ENCODE data around the gene ZMYND8.
"Not testable (repeated sequence)": the region's sequence is repeated elsewhere in the genome, so short reads cannot be mapped to it uniquely, and the experiment has no call there.

Gene ZMYND8

DNA sequence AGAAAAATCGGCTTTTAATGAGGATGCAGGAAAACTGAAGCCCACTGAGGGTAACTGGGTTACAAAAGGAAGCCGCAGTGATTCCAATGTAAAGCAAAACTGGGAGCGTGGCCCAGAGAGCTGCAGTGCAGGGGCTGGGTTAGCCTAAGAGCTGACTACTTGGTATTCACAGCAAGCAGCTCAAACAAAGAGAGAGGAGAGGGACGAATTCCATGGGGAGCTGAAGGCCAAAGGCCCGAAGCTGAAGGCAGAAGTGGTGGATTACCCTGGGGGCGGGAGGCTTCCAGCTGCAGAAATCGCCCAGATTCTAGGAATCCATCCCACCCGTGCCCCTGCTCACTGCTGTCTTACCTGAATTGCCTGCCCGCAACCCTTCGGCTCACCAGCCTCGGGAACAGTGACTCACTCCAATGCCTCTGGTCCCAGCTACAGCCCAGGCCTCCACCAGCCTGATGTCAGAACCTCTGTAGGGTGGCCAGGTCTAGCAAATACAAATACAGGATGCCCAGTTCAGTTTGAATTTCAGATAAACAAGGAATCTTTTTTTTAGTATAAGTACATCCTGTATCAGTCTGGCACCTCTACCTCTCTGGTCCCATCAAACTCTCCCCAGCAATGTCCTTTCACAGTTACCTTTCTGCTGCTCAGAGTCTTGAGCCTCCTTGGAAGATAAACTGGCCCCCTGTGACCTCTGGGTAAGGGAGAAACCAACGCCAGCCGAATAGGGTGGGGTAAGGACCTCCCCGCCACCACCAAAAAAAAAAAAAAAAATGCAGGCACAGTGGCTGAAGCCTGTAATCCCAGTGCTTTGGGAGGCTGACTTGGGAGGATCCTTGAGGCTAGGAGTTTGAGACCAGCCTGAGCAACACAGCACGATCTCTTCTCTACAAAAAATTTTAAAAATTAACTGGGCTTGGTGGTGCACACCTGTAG lies 14.6 kb upstream of the ZMYND8 start:
- no peak for DNase-seq

DNA sequence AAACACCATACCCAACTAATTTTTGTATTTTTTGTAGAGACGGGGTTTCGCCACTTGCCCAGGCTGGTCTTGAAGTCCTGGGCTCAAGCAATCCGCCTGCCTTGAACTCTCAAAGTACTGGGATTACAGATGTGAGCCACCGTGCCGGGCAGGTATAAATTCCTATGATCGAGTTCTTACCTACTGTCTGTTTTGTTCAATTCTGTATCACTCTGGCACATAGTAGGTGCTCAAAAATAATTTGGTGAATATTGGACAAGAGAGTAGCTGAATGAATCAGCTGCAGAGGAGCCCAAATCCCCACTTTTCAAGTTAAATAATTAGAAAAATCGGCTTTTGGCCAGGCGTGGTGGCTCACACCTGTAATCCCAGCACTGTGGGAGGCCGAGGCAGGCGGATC lies 13.7 kb upstream of the ZMYND8 start:
- no peak for DNase-seq

DNA sequence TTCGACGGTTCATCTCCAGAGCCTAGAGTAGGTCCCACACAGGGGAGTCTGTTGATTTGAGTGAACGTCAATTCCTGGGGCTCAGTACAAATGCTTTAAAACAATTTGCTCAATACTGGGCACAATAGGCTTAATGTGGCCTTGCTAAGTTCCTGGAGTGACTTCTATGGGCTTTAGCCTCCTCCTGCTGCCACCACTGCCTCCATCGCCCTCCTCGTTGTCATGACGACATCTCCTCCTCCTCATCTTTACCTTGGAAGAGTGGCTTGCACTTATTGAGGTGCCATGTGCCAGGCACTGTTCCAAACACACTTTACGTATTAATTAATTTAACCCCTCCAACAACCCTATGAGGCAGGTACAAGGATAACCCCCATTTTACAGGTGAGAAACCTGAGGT lies 11.8 kb upstream of the ZMYND8 start:
- DNase-seq: no peak

DNA sequence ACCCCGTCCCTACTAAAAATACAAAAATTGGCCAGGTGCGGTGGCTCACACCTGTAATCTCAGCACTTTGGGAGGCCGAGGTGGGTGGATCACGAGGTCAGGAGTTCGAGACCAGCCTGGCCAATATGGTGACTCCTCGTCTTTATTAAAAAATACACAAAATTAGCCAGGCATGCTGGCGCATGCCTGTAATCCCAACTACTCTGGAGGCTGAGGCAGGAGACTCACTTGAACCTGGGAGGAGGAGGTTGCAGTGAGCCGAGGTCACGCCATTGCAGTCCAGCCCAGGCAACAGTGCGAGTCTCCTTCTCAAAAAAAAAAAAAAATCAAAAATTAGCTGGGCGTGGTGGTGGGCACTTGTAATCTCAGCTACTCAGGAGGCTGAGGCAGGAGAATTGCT lies 9.8 kb upstream of the ZMYND8 start:
- DNase-seq: not testable (repeated sequence)

DNA sequence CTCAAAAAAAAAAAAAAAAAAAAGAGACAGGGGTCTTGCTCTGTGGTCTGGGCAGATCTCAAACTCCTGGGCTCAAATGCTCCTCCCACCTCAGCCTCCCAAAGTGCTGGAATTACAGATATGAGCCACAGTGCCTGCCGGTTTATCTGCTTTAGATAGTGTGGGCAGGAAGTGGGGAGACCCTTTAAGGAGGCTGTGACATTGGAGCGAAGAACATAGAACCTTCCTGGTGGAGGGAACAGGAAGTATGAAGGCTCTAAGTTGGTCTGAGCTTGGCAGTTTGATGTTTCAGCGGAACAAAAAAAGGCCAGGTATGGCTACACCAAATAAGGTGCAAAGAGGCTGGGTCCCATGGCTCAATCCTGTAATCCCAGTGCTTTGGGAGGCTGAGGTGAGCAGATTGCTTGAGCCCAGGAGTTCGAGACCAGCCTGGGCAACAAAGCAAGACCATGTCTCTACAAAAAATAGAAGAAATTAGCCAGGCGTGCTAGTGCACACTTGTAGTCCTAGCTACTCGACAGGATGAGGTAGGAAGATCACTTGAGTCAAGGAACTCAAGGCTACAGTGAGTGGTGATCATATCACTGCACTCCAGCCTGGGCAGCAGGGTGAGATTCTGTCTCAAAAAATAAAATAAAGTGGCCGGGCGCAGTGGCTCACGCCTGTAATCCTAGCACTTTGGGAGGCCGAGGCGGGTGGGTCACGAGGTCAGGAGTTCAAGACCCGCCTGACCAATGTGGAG lies 8.7 kb upstream of the ZMYND8 start:
- DNase-seq: no peak

DNA sequence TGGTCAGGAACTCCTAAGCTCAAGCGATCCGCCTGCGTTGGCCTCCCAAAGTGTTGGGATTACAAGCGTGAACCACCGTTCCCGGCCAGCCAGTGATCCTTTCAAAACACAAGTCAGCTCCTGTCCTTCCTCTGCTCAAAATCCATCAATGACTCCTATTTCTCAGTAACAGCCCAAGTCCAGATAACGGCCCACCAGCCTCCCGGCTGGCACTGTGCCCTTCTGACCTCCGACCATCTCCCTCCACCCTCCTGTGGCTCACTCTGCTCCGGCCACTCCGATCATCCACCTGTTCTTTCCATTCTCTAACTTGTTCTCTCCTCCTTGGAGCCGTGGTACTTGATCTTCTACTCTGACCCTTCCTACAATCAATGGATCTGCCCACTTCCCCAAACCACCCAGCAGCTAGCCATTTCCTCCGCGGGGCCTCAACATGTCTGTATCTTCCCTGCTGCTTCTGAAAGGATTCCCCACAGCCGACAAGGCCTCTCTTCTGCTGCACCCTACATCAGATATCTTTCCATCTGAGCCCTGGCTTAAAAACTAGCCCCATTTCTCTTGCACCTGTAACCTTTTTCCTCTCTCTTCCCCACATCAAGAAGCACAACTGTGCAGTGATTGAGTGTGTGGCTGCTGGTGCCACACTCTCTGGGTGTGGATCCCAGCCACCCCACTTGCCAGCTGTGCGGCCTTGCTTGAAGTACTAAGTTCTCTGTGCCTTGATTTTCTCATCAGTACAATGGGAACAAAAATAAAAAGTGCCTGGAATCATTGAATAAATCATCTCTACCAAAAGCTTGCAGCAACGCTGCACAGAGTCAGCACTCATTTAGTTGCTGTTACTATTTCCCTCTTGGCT lies 6.1 kb upstream of the ZMYND8 start:
- DNase-seq: no peak

DNA sequence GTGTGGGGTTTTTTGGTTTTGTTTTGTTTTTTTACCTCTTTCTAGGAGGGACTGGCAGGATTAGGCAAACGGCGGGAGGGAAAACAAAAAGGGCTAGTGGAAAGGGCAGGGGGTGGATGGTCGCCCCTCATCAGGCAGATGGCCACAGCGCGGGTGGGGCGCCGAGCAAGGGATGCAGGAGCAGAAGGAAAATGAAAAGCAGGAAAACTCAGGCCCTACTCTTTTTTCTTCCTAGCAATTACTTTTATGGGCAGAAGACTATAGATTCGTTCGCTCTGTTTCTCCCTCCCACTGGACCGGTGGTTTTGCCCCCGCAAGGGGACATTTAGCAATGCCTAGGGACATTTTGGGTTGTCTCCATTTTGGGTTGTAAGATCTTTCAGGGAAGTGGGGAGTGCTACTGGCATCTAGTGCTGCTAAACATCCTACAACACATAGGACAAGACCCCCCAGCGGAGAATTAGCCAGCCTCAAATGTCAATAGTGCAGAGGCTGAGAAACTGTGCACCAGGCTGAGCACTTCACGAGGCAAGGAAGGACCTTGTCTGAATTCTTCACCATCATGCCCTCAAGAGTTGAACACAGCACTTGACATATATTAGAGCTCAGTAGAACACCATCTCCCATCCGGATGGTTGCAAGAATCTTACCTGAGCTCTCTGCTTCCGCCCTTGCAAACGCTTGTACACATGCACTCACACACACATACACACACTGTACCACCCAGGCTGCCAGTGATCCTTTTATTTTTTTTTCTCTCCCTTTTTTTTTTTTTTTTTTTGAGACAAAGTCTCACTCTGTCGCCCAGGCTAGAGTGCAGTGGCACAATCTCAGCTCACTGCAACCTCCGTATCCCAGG lies 4.8 kb upstream of the ZMYND8 start:
- no peak for DNase-seq

DNA sequence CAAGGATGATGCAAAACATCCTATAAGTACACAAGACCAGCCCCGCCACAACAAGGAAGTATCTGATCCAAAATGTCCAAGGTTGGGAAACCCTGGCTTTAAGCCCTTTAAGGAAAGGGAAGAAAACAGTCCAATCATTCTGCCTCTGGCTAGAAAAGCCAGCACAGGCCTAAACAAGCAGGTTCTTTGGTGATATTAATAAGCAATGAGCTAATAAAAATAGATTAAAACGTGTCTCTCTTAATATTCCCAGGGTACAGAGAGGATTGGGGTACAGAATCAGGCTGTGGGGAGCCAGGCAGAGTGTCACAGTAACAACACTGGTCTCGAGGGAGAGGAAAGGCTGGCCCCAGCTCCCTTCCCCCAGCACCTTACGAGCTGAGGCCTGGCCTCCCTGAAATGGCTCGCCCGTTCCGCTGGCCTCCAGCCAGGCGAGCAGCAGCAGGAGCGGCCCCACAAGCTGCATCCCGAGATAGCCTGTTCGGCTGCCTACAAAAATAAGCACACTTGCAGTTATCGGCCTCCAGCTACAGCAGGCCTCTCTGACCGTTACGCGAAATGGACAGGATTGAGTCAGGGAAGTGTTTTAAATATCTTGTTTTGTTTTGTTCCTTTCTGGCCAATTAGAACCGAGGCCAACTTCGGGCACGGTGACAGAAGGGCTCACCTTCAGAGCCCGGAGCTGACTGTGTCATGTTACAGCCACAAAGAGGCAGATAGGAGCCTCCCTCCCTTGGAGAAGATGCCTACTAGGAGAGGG lies 4.0 kb upstream of the ZMYND8 start:
- no peak for DNase-seq

DNA sequence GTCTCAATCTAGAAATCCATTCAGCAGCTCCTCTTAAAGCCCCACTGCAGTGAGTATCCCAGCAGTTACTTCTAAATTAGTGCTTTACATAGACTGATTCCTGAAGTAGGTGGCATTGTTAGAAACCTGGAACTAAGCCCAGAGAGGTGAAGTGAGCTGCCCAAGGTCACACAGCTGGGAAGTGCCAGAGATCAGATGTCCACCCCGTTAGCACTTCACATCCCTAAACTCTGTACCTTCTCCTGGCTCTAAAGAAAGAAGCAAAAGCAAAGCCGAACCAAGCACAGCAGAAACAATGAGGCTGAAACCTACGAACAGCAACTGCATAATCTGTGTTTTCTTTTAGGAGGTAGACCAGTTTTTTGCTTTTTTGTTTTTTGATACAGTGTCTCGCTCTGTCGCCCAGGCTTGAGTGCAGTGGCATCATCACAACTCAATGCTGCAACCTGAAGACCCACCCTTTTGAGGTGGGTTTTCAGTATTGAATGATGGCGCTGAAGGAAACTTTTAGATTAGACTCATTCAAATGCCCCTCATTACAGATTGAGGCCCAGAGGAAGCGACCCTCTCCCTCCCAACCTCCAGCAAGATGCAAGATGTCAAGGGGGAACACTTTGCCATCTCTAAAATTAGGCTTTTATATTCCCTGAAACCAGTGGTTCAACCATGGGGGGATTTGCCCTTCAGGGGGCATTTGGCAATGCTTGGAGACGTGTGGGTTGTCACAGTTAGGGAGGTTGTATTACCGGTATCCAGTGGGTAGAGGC lies 3.2 kb upstream of the ZMYND8 start:
- DNase-seq: no peak

DNA sequence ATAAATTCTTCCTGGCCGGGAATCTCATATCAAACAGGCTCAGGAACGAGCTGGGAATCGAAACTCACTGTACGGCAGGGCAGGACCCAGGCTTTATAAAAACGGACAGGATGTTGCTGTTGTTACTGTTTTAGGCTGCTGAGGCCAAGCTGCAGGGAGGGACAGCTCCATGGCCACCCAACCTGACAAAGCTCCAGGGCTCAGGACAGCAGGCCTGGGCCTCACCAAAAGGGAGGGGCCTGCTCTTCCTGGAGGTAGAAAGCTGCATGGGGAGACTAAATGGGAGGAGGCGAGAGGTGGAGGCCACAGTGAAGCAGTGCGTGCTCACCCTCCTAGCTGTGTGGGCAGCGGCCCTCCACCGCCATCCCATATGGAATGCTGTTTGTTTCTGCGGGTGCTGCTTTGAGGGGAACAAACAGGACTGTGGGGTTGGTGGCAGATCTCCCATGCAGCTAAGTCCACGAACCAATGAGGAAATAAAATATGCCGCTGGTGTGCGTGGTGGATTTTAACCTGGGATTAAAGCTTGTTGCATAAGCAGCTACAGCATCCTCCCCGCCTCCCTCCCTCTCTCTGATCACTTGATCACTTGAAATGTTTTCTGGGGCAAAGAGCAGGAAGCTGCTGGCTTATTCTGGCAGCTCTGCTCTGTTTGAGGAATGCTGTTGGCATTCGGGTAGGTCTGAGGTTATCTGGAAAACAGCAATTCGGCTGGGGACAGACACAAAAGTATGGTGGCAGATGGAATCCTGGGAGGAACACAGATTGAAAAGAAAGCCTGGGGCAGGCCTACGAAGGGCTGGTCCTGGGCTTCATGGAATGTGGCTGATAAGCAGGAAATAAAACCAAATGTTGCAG lies 2.4 kb upstream of the ZMYND8 start:
- no peak for DNase-seq

DNA sequence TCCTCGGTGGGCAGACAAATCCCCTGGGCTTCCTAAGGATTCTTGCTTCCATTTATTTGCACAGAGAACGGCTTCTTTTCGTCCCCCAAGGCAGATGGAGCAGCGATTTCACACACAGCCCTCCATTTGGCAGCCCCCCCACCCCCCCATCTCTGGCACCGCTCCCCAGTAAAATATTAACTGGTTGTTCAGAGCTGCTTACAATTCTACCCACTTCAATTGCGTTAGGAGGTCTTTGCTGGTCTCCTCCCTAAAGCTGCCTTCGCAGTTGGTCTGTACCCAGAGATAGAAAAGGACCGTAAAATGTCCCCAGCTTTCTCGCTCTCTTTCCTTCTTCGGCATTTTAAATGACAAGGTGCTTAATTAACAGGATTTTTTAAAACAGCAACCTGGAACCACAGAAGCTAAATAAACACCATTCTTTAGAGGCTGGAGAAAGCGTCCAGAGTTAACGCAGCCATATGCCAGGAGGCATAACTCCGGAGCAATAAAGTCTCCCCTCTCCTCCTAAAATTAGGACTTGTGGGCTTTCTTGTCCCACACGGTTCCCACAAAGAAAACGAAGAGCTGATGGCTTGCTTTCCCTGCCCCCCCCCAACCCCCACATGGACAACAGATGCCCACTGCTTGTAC lies 1.7 kb upstream of the ZMYND8 start:
- no peak for DNase-seq

DNA sequence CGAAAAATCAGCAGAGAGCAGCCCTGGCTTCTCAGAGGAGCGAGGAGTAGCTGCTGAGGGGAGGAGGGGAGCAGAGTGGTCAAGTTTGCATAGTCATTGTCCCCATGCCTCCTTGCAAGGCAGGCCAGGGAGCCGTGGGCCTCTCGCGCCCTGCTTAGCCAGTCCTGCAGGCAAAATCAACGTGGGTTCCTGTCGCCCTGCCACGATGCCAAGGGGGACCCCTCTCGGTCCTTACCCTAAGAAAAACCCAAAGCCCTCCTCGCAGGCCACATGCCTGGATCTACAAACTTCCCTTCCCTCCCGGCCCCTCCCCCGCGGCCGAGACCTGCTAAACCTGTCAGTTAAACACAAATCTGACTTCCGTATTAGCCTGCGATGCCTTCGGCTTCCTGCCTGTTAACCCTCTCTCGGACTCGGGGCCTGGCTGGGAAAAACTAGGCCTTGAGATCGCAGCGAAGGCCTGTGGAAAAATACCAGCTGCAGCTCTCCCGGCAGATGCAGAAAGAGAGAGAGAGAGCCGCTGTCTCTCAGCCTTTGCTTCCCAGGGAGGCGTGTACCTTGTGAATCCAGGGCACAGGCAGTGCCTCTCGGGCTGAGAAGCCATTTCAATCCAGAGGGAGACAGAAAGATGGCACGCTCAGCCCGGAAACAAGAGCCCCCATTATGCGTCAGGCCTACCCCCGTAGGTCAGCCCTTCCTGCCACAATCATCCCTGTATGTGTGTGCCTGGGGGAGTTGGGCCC lies 968 bp upstream of the ZMYND8 start:
- DNase-seq: peak; percentile 81

DNA sequence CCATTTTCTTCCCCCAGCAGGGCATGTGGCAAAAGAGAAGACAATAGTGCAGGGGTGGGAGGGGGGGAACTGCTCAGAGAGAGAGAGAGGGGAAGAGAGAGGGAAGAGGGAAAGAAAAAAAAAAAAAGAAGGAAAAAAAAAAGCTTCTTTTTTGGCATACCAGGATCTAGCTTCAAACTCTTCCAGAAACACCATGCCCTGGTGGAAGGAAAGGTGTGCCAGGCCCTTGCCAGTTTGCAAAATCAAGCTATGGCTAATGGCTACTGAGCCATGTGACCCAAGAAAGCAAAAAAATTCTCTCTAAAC lies 326 bp downstream of the ZMYND8 start:
- no peak for DNase-seq

DNA sequence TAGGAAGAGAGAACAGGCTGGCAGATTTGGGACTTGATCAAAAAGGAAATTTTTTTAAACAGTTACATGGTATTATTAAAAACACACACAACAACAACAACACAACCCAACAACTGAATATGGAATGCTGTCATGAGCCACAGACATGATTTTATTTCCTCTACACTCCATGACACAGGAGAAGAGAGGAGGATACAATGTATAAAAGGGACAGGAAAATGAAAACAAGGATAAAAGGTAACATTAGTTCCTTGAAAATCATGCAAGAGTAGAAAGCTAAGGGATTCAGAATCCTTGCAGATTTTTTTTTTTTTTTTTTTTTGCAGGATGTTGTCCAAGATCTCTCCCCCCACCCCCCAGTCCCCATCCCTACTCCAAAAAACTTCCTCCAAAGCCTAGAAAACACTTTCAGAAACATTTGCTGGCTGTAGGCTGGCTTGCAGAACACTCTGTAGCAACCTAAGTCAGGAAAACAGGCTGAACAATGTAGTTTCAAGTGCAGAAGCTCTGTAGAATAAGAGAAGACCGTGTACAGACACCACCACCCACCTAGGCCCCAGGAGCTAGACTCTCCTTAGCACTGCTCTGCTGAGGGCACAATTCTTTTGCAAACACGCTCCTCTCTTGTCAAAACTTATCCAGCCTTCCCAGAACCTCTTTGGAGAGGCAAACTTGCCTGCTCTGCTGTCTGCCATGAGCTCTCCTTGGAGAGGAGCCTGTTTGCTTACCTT lies 845 bp downstream of the ZMYND8 start:
- DNase-seq: no peak

DNA sequence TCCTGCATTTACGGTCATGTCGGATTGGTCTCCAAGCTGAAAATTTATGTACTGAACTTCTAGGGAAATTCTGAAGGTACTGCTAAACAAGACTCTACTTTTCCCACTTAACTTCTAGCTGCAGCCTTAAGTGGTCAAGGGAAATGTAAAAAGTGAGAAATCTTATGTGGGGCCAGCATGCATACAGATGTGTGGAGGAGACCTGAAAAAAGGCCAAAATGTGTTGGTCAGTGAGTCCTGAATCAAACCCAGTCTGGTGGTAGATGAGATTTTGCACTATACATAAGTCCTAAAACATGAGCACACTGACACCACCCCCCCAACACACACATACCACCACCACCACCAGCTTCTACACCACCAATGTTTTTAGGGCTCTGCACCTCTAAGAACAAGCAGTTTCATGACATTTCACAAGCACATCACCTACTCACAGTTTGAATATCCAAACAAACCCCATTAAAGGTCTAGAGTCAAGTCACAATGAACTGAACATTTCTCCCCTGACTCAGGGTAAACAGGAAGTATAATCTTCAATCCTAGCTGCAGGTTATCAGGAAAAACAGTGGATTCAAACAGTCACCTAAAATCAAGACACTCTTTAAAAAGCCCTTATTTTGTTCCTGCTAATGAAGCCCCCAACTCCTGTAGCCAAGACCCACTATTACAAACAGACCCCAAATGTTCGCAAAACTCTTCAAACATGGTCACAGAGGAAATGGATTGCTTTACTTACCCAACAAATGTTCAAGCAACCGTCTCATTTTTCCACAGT lies 1.6 kb downstream of the ZMYND8 start:
- DNase-seq: no peak

DNA sequence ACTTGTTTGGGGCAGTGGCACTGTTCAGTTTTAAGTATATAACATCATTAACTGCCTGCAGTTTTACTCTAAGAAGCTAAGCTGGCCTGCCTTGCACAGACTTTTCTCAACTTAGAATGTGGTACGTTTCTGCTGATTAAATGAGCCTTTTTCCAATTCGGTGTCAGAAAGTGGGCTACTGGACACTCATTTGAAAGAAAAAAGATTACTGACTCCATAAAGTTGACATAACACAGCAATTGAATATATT lies 2.1 kb downstream of the ZMYND8 start:
- no peak for DNase-seq

DNA sequence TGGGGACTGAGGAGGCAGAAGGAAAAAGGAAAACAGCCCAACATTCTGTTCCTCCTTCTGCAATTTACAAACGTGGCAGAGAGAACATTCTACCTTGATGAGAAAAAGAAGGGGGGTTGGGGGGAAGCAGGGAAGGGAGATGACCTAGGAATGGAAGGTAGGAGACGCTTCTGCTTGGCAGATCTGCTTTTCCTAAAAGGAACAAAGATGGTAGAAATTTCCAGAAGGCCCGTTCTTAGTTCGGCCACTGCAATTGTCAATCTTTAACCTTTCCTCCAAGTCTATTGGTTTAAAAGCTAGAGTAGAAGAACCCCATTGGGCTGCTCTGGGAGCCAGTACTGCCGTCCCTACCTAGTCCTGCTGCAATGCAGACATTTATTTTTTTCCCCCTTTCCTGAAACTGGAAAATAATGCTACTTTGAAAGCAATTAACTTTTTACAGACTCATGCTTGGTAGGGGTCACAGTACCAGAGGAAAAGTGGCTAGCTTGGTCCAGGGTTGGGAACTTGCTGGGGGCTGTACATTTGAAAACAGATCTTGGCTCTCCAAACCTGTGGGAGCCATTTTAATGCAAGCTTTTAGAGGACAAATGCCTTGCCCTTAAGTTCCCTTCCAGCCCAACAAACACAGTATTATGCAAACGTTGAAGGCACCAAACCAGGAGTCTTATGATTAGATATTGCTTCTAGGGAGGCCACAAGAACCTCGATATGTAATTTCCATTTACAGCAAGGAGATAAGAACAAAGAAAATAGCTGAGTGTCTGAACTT lies 2.6 kb downstream of the ZMYND8 start:
- no peak for DNase-seq

Measured in activated CD4-positive, alpha-beta T cell treated with anti-CD3 and anti-CD28 coated beads, Interleukin-2, amount 50 U/mL, for 16 hours (primary cell).